ENCODE data around the gene IL22RA1.

IL22RA1 gene

GRCh38 chr1:24075946-24076345, 67.0 kb downstream of the IL22RA1 start:
- no peaks in the 10 kb centered on the region for H3K27me3 ChIP-seq (ENCODE audit: control insufficient read depth, insufficient read depth, low read length, poor library complexity, severe bottlenecking)
- no peak overlapping the region for H3K27ac ChIP-seq (ENCODE audit: insufficient read depth, low read depth, low read length, poor library complexity, severe bottlenecking)
- H3K36me3 ChIP-seq (ENCODE audit: control insufficient read depth, insufficient read depth, low read length), result no peaks in the 10 kb centered on the region
- 94% methylated on average over 8 of the region's 8 CpGs for WGBS, 2 experiments
- H3K9me3 ChIP-seq (ENCODE audit: control insufficient read depth, low read length), result no peaks in the 10 kb centered on the region
- no peak overlapping the region for H3K4me3 ChIP-seq (ENCODE audit: insufficient read depth, low read depth, low read length)
- no peaks in the 10 kb centered on the region for H3K4me1 ChIP-seq (ENCODE audit: control insufficient read depth, insufficient read depth, low read length)

- Histone ChIP-seq H3K4me3 (ENCODE audit: insufficient read depth, low read depth, low read length) (no peak overlapping the region), H3K27ac (ENCODE audit: insufficient read depth, low read depth, low read length, poor library complexity, severe bottlenecking) (no peak overlapping the region), H3K4me1 (ENCODE audit: control insufficient read depth, insufficient read depth, low read length) (no peaks in the 10 kb centered on the region), H3K36me3 (ENCODE audit: control insufficient read depth, insufficient read depth, low read length) (no peaks in the 10 kb centered on the region), H3K27me3 (ENCODE audit: control insufficient read depth, insufficient read depth, low read length, poor library complexity, severe bottlenecking) (no peaks in the 10 kb centered on the region), H3K9me3 (ENCODE audit: control insufficient read depth, low read length) (no peaks in the 10 kb centered on the region)
- 91 to 94% methylated on average over 3 of the region's 4 CpGs for WGBS, 2 experiments
Measured at GRCh38 chr1:24075590-24075854, 67.4 kb downstream of the IL22RA1 start.

- Histone ChIP-seq H3K4me1 (ENCODE audit: control insufficient read depth, insufficient read depth, low read length) (no peaks in the 10 kb centered on the region), H3K27me3 (ENCODE audit: control insufficient read depth, insufficient read depth, low read length, poor library complexity, severe bottlenecking) (no peaks in the 10 kb centered on the region)
- WGBS, 2 experiments, result 87 to 88% methylated on average over 15 of the region's 15 CpGs
Measured at GRCh38 chr1:24074817-24075589, 67.9 kb downstream of the IL22RA1 start.

GRCh38 chr1:24074196-24074595, 68.7 kb downstream of the IL22RA1 start:
- H3K27me3 ChIP-seq (ENCODE audit: control insufficient read depth, insufficient read depth, low read length, poor library complexity, severe bottlenecking), result no peaks in the 10 kb centered on the region
- no peak overlapping the region for H3K27ac ChIP-seq (ENCODE audit: insufficient read depth, low read depth, low read length, poor library complexity, severe bottlenecking)
- WGBS, 2 experiments, result 91 to 96% methylated on average over 5 of the region's 5 CpGs
- H3K4me3 ChIP-seq (ENCODE audit: insufficient read depth, low read depth, low read length), result no peak overlapping the region
- H3K4me1 ChIP-seq (ENCODE audit: control insufficient read depth, insufficient read depth, low read length), result no peaks in the 10 kb centered on the region
- no peaks in the 10 kb centered on the region for H3K36me3 ChIP-seq (ENCODE audit: control insufficient read depth, insufficient read depth, low read length)
- H3K9me3 ChIP-seq (ENCODE audit: control insufficient read depth, low read length), result no peaks in the 10 kb centered on the region

More at GRCh38 chr1:24074817-24075589, 67.9 kb downstream of the IL22RA1 start:
- H3K27ac ChIP-seq (ENCODE audit: insufficient read depth, low read depth, low read length, poor library complexity, severe bottlenecking), result no peak overlapping the region
- no peak overlapping the region for H3K4me3 ChIP-seq (ENCODE audit: insufficient read depth, low read depth, low read length)
- no peaks in the 10 kb centered on the region for H3K36me3 ChIP-seq (ENCODE audit: control insufficient read depth, insufficient read depth, low read length)
- no peaks in the 10 kb centered on the region for H3K9me3 ChIP-seq (ENCODE audit: control insufficient read depth, low read length)

- H3K27ac ChIP-seq (ENCODE audit: insufficient read depth, low read depth, low read length, poor library complexity, severe bottlenecking), result no peak overlapping the region
- no peaks in the 10 kb centered on the region for H3K4me1 ChIP-seq (ENCODE audit: control insufficient read depth, insufficient read depth, low read length)
- H3K36me3 ChIP-seq (ENCODE audit: control insufficient read depth, insufficient read depth, low read length), result no peaks in the 10 kb centered on the region
- H3K4me3 ChIP-seq (ENCODE audit: insufficient read depth, low read depth, low read length), result no peak overlapping the region
- WGBS, 2 experiments, result 89 to 91% methylated on average over 7 of the region's 7 CpGs
- no peaks in the 10 kb centered on the region for H3K27me3 ChIP-seq (ENCODE audit: control insufficient read depth, insufficient read depth, low read length, poor library complexity, severe bottlenecking)
- no peaks in the 10 kb centered on the region for H3K9me3 ChIP-seq (ENCODE audit: control insufficient read depth, low read length)
Measured at GRCh38 chr1:24071941-24072340, 71.0 kb downstream of the IL22RA1 start.

GRCh38 chr1:24070821-24071393, 72.0 kb downstream of the IL22RA1 start:
- Histone ChIP-seq H3K9me3 (ENCODE audit: control insufficient read depth, low read length) (no peaks in the 10 kb centered on the region), H3K4me3 (ENCODE audit: insufficient read depth, low read depth, low read length) (no peak overlapping the region), H3K27ac (ENCODE audit: insufficient read depth, low read depth, low read length, poor library complexity, severe bottlenecking) (no peak overlapping the region), H3K27me3 (ENCODE audit: control insufficient read depth, insufficient read depth, low read length, poor library complexity, severe bottlenecking) (no peaks in the 10 kb centered on the region), H3K36me3 (ENCODE audit: control insufficient read depth, insufficient read depth, low read length) (no peaks in the 10 kb centered on the region), H3K4me1 (ENCODE audit: control insufficient read depth, insufficient read depth, low read length) (no peaks in the 10 kb centered on the region)
- WGBS, 2 experiments, result 28 to 31% methylated on average over 15 of the region's 15 CpGs

GRCh38 chr1:24069817-24070216, 73.1 kb downstream of the IL22RA1 start:
- H3K9me3 ChIP-seq (ENCODE audit: control insufficient read depth, low read length), result no peaks in the 10 kb centered on the region
- H3K36me3 ChIP-seq (ENCODE audit: control insufficient read depth, insufficient read depth, low read length), result no peaks in the 10 kb centered on the region
- no peaks in the 10 kb centered on the region for H3K4me1 ChIP-seq (ENCODE audit: control insufficient read depth, insufficient read depth, low read length)
- WGBS, 2 experiments, result 81 to 87% methylated on average over 5 to 6 of the region's 7 CpGs
- no peak overlapping the region for H3K4me3 ChIP-seq (ENCODE audit: insufficient read depth, low read depth, low read length)
- H3K27me3 ChIP-seq (ENCODE audit: control insufficient read depth, insufficient read depth, low read length, poor library complexity, severe bottlenecking), result no peaks in the 10 kb centered on the region
- H3K27ac ChIP-seq (ENCODE audit: insufficient read depth, low read depth, low read length, poor library complexity, severe bottlenecking), result no peak overlapping the region
